IMR-90 (cell line): ENCODE measurements around the gene CSK. TPM values are rescaled to one million over a fixed set of nuclear protein-coding genes. Genes with fewer than 3 reads are reported as not detected.

ENCODE experiments used
- ATAC-seq: fragments of 200-7000 bp; cut with Tn5 transposase; 2 replicates; pipeline ENCODE4 v1.9.1; 2020; ENCODE audit warnings: low read depth, mild to moderate bottlenecking, moderate library complexity
- BruUV-seq: library from RNA; stranded (reverse); fragments of 400-500 nt; replicated peaks from 2 replicates; lab custom pipeline; 2021; lab: Mats Ljungman, UMichigan
- CTCF ChIA-PET: fragments of 300-600 bp; formaldehyde crosslinking; extraction: SDS; loops from one replicate; lab custom pipeline; 2021; ENCODE audit warnings: antibody characterized with exemption; lab: Yijun Ruan, JAX
- POLR2A ChIA-PET: fragments of 300-600 bp; sonication (Branson Sonifier 250); formaldehyde crosslinking; loops from one replicate; lab custom pipeline; 2022; ENCODE audit warnings: antibody characterized with exemption; ENCODE audit not compliant: unreplicated experiment; lab: Charles Lee
- DNase-seq: peaks from one replicate; pipeline ENCODE4 v3.0.0; 2013
- H2AFZ ChIP-seq: replicated peaks from 2 replicates; pipeline ENCODE3; 2013; ENCODE audit warnings: low read length, mild to moderate bottlenecking; ENCODE audit not compliant: poor library complexity
- H2AK5ac ChIP-seq: 2 replicates; pipeline ENCODE4 v1.6.1; 2013; ENCODE audit warnings: low read depth, low read length, inconsistent platforms
- H2AK9ac ChIP-seq: replicated peaks from 2 replicates; pipeline ENCODE3; 2013; ENCODE audit warnings: mild to moderate bottlenecking, low read depth, low read length, moderate library complexity; ENCODE audit not compliant: poor library complexity
- H2BK120ac ChIP-seq: 2 replicates; pipeline ENCODE4 v1.6.1; 2013; ENCODE audit warnings: low read depth, low read length, inconsistent platforms
- H2BK15ac ChIP-seq: 3 replicates; pipeline ENCODE4 v1.6.1; 2013; ENCODE audit warnings: low read depth, low read length, inconsistent platforms
- H2BK20ac ChIP-seq: 2 replicates; pipeline ENCODE4 v1.6.1; 2013; ENCODE audit warnings: low read depth, mild to moderate bottlenecking, inconsistent platforms, low read length, moderate library complexity
- H2BK5ac ChIP-seq: 2 replicates; pipeline ENCODE4 v1.6.1; 2013; ENCODE audit warnings: mild to moderate bottlenecking, low read depth, low read length, inconsistent platforms; ENCODE audit not compliant: poor library complexity, severe bottlenecking
- H3K14ac ChIP-seq: replicated peaks from 2 replicates; pipeline ENCODE4 v1.6.1; 2013; ENCODE audit warnings: low read depth, low read length, inconsistent platforms
- H3K18ac ChIP-seq: 2 replicates; pipeline ENCODE4 v1.6.1; 2013; ENCODE audit warnings: low read depth, low read length, control low read depth
- H3K23ac ChIP-seq: 2 replicates; pipeline ENCODE4 v1.6.1; 2013; ENCODE audit warnings: low read depth, low read length, inconsistent platforms
- H3K27ac ChIP-seq: 2 replicates; pipeline ENCODE4 v1.5.1; 2013; ENCODE audit warnings: mild to moderate bottlenecking, control low read depth, low read length; ENCODE audit not compliant: insufficient read depth
- H3K27me3 ChIP-seq: 2 replicates; pipeline ENCODE4 v1.6.1; 2013; ENCODE audit warnings: low read length; ENCODE audit not compliant: control insufficient read depth, insufficient read depth
- H3K36me3 ChIP-seq: 2 replicates; pipeline ENCODE4 v1.6.1; 2013; ENCODE audit warnings: low read length, mixed read lengths; ENCODE audit not compliant: control insufficient read depth, insufficient read depth
- H3K4ac ChIP-seq: 2 replicates; pipeline ENCODE4 v1.6.1; 2013; ENCODE audit warnings: low read depth, low read length, inconsistent platforms
- H3K4me1 ChIP-seq: 2 replicates; pipeline ENCODE4 v1.6.1; 2013; ENCODE audit warnings: low read length, mixed read lengths; ENCODE audit not compliant: control insufficient read depth, insufficient read depth
- H3K4me2 ChIP-seq: 2 replicates; pipeline ENCODE4 v1.6.1; 2013; ENCODE audit warnings: low read depth, mild to moderate bottlenecking, control low read depth, low read length, moderate library complexity
- H3K4me3 ChIP-seq: 2 replicates; pipeline ENCODE4 v1.5.1; 2013; ENCODE audit warnings: low read depth, mild to moderate bottlenecking, control low read depth, low read length, moderate library complexity; ENCODE audit not compliant: insufficient read depth
- H3K56ac ChIP-seq: 2 replicates; pipeline ENCODE4 v1.6.1; 2013; ENCODE audit warnings: low read length, inconsistent platforms; ENCODE audit not compliant: insufficient read depth; ENCODE audit errors: extremely low read depth
- H3K79me1 ChIP-seq, 2 experiments: 2 replicates each; pipeline ENCODE4 v1.6.1; 2013; ENCODE audit warnings: low read length in 2 of 2, inconsistent platforms in 1 of 2, low read depth in 1 of 2
- H3K9ac ChIP-seq: 2 replicates; pipeline ENCODE4 v1.6.1; 2013; ENCODE audit warnings: low read depth, low read length, control low read depth
- H3K9me1 ChIP-seq: 2 replicates; pipeline ENCODE4 v1.6.1; 2013; ENCODE audit warnings: low read length, inconsistent platforms; ENCODE audit not compliant: insufficient read depth
- H3K9me3 ChIP-seq: 2 replicates; pipeline ENCODE4 v1.6.1; 2013; ENCODE audit warnings: low read length; ENCODE audit not compliant: control insufficient read depth, insufficient read depth
- H4K20me1 ChIP-seq: 2 replicates; pipeline ENCODE4 v1.6.1; 2013; ENCODE audit warnings: low read length, inconsistent platforms; ENCODE audit not compliant: insufficient read depth
- H4K5ac ChIP-seq: 2 replicates; pipeline ENCODE4 v1.6.1; 2013; ENCODE audit warnings: mild to moderate bottlenecking, low read depth, low read length, control low read depth
- H4K8ac ChIP-seq, 2 experiments: 2 replicates each; pipeline ENCODE4 v1.6.1; 2013; ENCODE audit warnings: low read depth in 2 of 2, low read length in 2 of 2, control low read depth in 1 of 2, inconsistent platforms in 1 of 2
- H4K91ac ChIP-seq: 2 replicates; pipeline ENCODE4 v1.6.1; 2013; ENCODE audit warnings: low read depth, low read length, inconsistent platforms; ENCODE audit not compliant: insufficient read depth
- BHLHE40 ChIP-seq: fragments of 150-350 bp; IDR thresholded peaks from 2 replicates; pipeline ENCODE4 v1.6.1; 2016; ENCODE audit warnings: mild to moderate bottlenecking, low read depth, low read length
- CEBPB ChIP-seq: IDR thresholded peaks from 2 replicates; pipeline ENCODE4 v1.6.1; 2012; ENCODE audit warnings: low read depth, low read length, improper control_type of control experiment
- CHD1 ChIP-seq: IDR thresholded peaks from 2 replicates; pipeline ENCODE4 v1.6.1; 2012; ENCODE audit warnings: low read depth, low read length, improper control_type of control experiment
- ELK1 ChIP-seq: fragments of 150-350 bp; IDR thresholded peaks from 2 replicates; pipeline ENCODE4 v1.6.1; 2016; ENCODE audit warnings: low read depth, mild to moderate bottlenecking, low read length, moderate library complexity, borderline replicate concordance
- FOS ChIP-seq: fragments of 150-350 bp; IDR thresholded peaks from 2 replicates; pipeline ENCODE4 v1.6.1; 2016; ENCODE audit warnings: low read depth, low read length
- MAFK ChIP-seq: IDR thresholded peaks from 2 replicates; pipeline ENCODE4 v1.6.1; 2012; ENCODE audit warnings: low read depth, low read length, improper control_type of control experiment
- MXI1 ChIP-seq: IDR thresholded peaks from 2 replicates; pipeline ENCODE4 v1.6.1; 2012; ENCODE audit warnings: low read depth, mild to moderate bottlenecking, low read length, moderate library complexity, borderline replicate concordance
- NFE2L2 ChIP-seq: fragments of 150-350 bp; IDR thresholded peaks from 2 replicates; pipeline ENCODE4 v1.6.1; 2016; ENCODE audit warnings: low read depth, mild to moderate bottlenecking, low read length
- RAD21 ChIP-seq: IDR thresholded peaks from 2 replicates; pipeline ENCODE4 v1.6.1; 2012; ENCODE audit warnings: low read length, improper control_type of control experiment
- RFX5 ChIP-seq: IDR thresholded peaks from 2 replicates; pipeline ENCODE4 v1.8.0; 2012; ENCODE audit warnings: low read depth, mild to moderate bottlenecking, low read length, moderate library complexity
- USF2 ChIP-seq: fragments of 150-350 bp; IDR thresholded peaks from 2 replicates; pipeline ENCODE4 v1.6.1; 2017; ENCODE audit warnings: mild to moderate bottlenecking, antibody characterized with exemption, low read length, low read depth
- WGBS, 2 experiments: methylation state at CpG; one replicate each; pipeline versions ENCODE4 v1.1.5 to v1.1.7; 2013; ENCODE audit warnings: missing lambda C conversion rate in 2 of 2; ENCODE audit not compliant: insufficient read length in 1 of 2; ENCODE audit errors: extremely low coverage in 2 of 2; 5-methylcytosine and 5-hydroxymethylcytosine counted together
- dilution Hi-C: fragments of 300-500 bp; cut with HindIII; formaldehyde crosslinking; loops from one replicate; pipeline ENCODE4 v1.14.3; 2018; ENCODE audit warnings: low sequenced_read_pairs; ENCODE audit not compliant: unreplicated experiment
- in situ Hi-C: fragments of 300-500 bp; cut with MboI; formaldehyde crosslinking; loops from 3 replicates; pipeline ENCODE4 v1.14.3; 2019; ENCODE audit warnings: low sequenced_read_pairs, inconsistent platforms, mixed read lengths
- intact Hi-C: fragments of 100-400 bp; cut with micrococcal nuclease; formaldehyde crosslinking; loops from 2 replicates; pipeline ENCODE4 v1.10.0; 2022
- polyA plus RNA-seq, 3 experiments: library from polyadenylated mRNA; depleted of rRNA; stranded (reverse); fragments of >200 nt; gene quantifications; 2 replicates each; pipeline ENCODE4 v1.2.3, GENCODE V29; 2012; ENCODE audit warnings: low replicate concordance in 1 of 3
- total RNA-seq: library from RNA; depleted of rRNA; stranded (reverse); fragments of >200 nt; gene quantifications from 2 replicates; pipeline ENCODE4 v1.2.3, GENCODE V29; 2012

CSK gene
- total and polyA plus RNA-seq, 2 of the 4 experiments (the other 2 are of a cell fraction) = 10.8 to 54.0 TPM

GRCh38 chr15:74733269-74733668 lies 48.6 kb upstream of the CSK start:
- H3K56ac ChIP-seq = no peak overlapping the region
- no peaks in the 10 kb centered on the region for H3K36me3 ChIP-seq
- no peaks in the 10 kb centered on the region for H3K4me1 ChIP-seq
- no peak overlapping the region for H4K91ac ChIP-seq
- H3K9ac ChIP-seq = no peak overlapping the region
- H2BK120ac ChIP-seq = no peak overlapping the region
- no peak overlapping the region for H3K4me3 ChIP-seq
- DNase-seq (no peak), ATAC-seq (no peak)
- no peak overlapping the region for H3K18ac ChIP-seq
- no peak overlapping the region for H2AK5ac ChIP-seq
- no peaks in the 10 kb centered on the region for H3K79me1 ChIP-seq
- H3K27ac ChIP-seq = no peak overlapping the region
- no peak overlapping the region for H3K4me2 ChIP-seq
- no peaks in the 10 kb centered on the region for H3K9me1 ChIP-seq
- dilution Hi-C loops (no loop called here), in situ Hi-C loops (no loop called here), intact Hi-C loops (no loop called here)
- no peak overlapping the region for H3K23ac ChIP-seq
- ChIA-PET POLR2A (no interaction called here), CTCF (no interaction called here)
- H3K14ac ChIP-seq = no peak overlapping the region
- TF ChIP-seq CEBPB = no peak
- no peak for TF ChIP-seq MAFK
- TF ChIP-seq BHLHE40 = no peak
- TF ChIP-seq ELK1 = no peak
- no peak for TF ChIP-seq MXI1
- no peak for TF ChIP-seq USF2
- TF ChIP-seq NFE2L2 = no peak
- no peak for TF ChIP-seq CHD1
- no peak for TF ChIP-seq FOS
- TF ChIP-seq RAD21 = no peak
- no peak for TF ChIP-seq RFX5
- no peak overlapping the region for H2BK5ac ChIP-seq
- H3K4ac ChIP-seq = no peak overlapping the region
- H2BK20ac ChIP-seq = no peak overlapping the region
- BruUV-seq = no TSS peak
- no peaks in the 10 kb centered on the region; the same call in 1 of the 2 replicates for H3K9me3 ChIP-seq
- H3K27me3 ChIP-seq = peaks cover 58% of the 10 kb centered on the region
- WGBS, 2 experiments = no CpG with 5 or more reads among the region's 3 CpGs
- no peak overlapping the region for H2BK15ac ChIP-seq
- H2AK9ac ChIP-seq = no peak overlapping the region
- H4K20me1 ChIP-seq = no peaks in the 10 kb centered on the region
- H4K8ac ChIP-seq = no peak overlapping the region
- no peak overlapping the region for H2AFZ ChIP-seq
- no peak overlapping the region for H4K5ac ChIP-seq
